ENCODE measurements around the gene ALK.

- TF ChIP-seq MEF2A (IDR thresholded peaks at IDR 0.05; ENCODE audit: insufficient read depth, low read depth, low read length) (no peak), CTCF (IDR thresholded peaks at IDR 0.05 in 2 of 3, conservative IDR thresholded peaks at IDR 0.05 in 1 of 3; ENCODE audit: control insufficient read depth in 2 of 3, extremely low read depth in 1 of 3, insufficient read depth in 1 of 3, low read depth in 3 of 3, low read length in 3 of 3) (no peak), NFIC (IDR thresholded peaks at IDR 0.05; ENCODE audit: low read depth, low read length) (no peak), MXI1 (IDR thresholded peaks at IDR 0.05; ENCODE audit: low read depth, low read length) (no peak), ESRRA (IDR thresholded peaks at IDR 0.05; ENCODE audit: low read length) (no peak), SRF (IDR thresholded peaks at IDR 0.05; ENCODE audit: low read depth in 2 of 2, low read length in 2 of 2) (no peak), BACH1 (IDR thresholded peaks at IDR 0.05; ENCODE audit: borderline replicate concordance) (no peak), HDAC2 (IDR thresholded peaks at IDR 0.05) (no peak), PRDM15 (CRISPR knock-in tag; IDR thresholded peaks at IDR 0.05) (no peak), BMI1 (IDR thresholded peaks at IDR 0.05; ENCODE audit: borderline replicate concordance) (no peak), GABPA (IDR thresholded peaks at IDR 0.05; ENCODE audit: low read depth) (no peak)
These were observed 226.6 kb downstream of the ALK start for GRCh38 chr2:29694741-29695140.

All from GM12878 (cell line).